Muscle layer of colon (tissue), 2 donors: ENCODE results near the gene MED26.
A peak's percentile ranks its signal among the peaks of the same experiment; 100 is the strongest.
"Not testable (repeated sequence)": the region's sequence is repeated elsewhere in the genome, so short reads cannot be mapped to it uniquely, and the experiment has no call there.

Experiments used
- H3K27ac ChIP-seq: one replicate; pipeline ENCODE4 v1.7.0; 2013; ENCODE audit warnings: low read depth, mild to moderate bottlenecking, low read length, moderate library complexity
- H3K27me3 ChIP-seq, 2 donors: one replicate each; pipeline ENCODE4 v1.7.0; 2013; ENCODE audit warnings: low read length in 2 of 2, mild to moderate bottlenecking in 2 of 2; ENCODE audit not compliant: insufficient read depth in 2 of 2, control insufficient read depth in 1 of 2
- H3K36me3 ChIP-seq: one replicate; pipeline ENCODE4 v1.7.0; 2013; ENCODE audit warnings: mild to moderate bottlenecking, low read length; ENCODE audit not compliant: insufficient read depth
- H3K4me1 ChIP-seq: one replicate; pipeline ENCODE4 v1.7.0; 2013; ENCODE audit warnings: mild to moderate bottlenecking, low read length; ENCODE audit not compliant: insufficient read depth
- H3K4me3 ChIP-seq, 2 donors: one replicate each; pipeline ENCODE4 v1.7.0; 2013; ENCODE audit warnings: low read length in 2 of 2, low read depth in 1 of 2, mild to moderate bottlenecking in 1 of 2, moderate library complexity in 1 of 2
- H3K9ac ChIP-seq: one replicate; pipeline ENCODE4 v1.7.0; 2013; ENCODE audit warnings: low read length
- H3K9me3 ChIP-seq: one replicate; pipeline ENCODE4 v1.7.0; 2013; ENCODE audit warnings: mild to moderate bottlenecking, low read length
- donor health status: abdominal sarcoma.
- donor health status: Adenocarcinoma of cecum.

MED26 gene

GRCh38 chr19:16566161-16566560 lies 61.8 kb downstream of the MED26 start:
- Histone ChIP-seq H3K27ac (no peak overlapping the region), H3K4me1 (peaks cover 4% of the 10 kb centered on the region), H3K36me3 (peaks cover 41% of the 10 kb centered on the region), H3K27me3 (no peaks in the 10 kb centered on the region), H3K9me3 (no peaks in the 10 kb centered on the region), H3K4me3 (no peak overlapping the region), H3K9ac (no peak overlapping the region)

- Histone ChIP-seq H3K9me3 (no peaks in the 10 kb centered on the region), H3K9ac (no peak overlapping the region), H3K27ac (no peak overlapping the region), H3K4me3 (no peak overlapping the region), H3K36me3 (peaks cover 43% of the 10 kb centered on the region), H3K4me1 (no peaks in the 10 kb centered on the region), H3K27me3 (no peaks in the 10 kb centered on the region)
Observed at GRCh38 chr19:16564842-16565241, 63.2 kb downstream of the MED26 start.

- Histone ChIP-seq H3K9ac (no peak overlapping the region), H3K9me3 (no peaks in the 10 kb centered on the region), H3K27ac (no peak overlapping the region), H3K27me3 (no peaks in the 10 kb centered on the region), H3K36me3 (peaks cover 38% of the 10 kb centered on the region), H3K4me1 (no peaks in the 10 kb centered on the region), H3K4me3 (no peak overlapping the region)
Observed at GRCh38 chr19:16562608-16563025, 65.4 kb downstream of the MED26 start.

GRCh38 chr19:16561382-16561781 lies 66.6 kb downstream of the MED26 start:
- Histone ChIP-seq H3K4me1 (no peaks in the 10 kb centered on the region), H3K36me3 (peaks cover 27% of the 10 kb centered on the region), H3K9ac (no peak overlapping the region), H3K4me3 (no peak overlapping the region), H3K27me3 (no peaks in the 10 kb centered on the region), H3K9me3 (no peaks in the 10 kb centered on the region), H3K27ac (no peak overlapping the region)

- H3K36me3 ChIP-seq, result peaks cover 27% of the 10 kb centered on the region
- no peak overlapping the region for H3K4me3 ChIP-seq
- H3K4me1 ChIP-seq, result no peaks in the 10 kb centered on the region
- H3K9me3 ChIP-seq, result no peaks in the 10 kb centered on the region
- no peaks in the 10 kb centered on the region for H3K27me3 ChIP-seq
- no peak overlapping the region for H3K27ac ChIP-seq
- no peak overlapping the region for H3K9ac ChIP-seq
Observed at GRCh38 chr19:16559780-16560276, 68.2 kb downstream of the MED26 start.

GRCh38 chr19:16554776-16555175 lies 73.2 kb downstream of the MED26 start:
- Histone ChIP-seq H3K36me3 (peaks cover 31% of the 10 kb centered on the region), H3K4me3 (no peak overlapping the region), H3K27me3 (no peaks in the 10 kb centered on the region), H3K27ac (no peak overlapping the region), H3K9me3 (no peaks in the 10 kb centered on the region), H3K9ac (no peak overlapping the region), H3K4me1 (no peaks in the 10 kb centered on the region)

- not testable (repeated sequence) for H3K27ac ChIP-seq, H3K4me1 ChIP-seq, H3K9me3 ChIP-seq, H3K27me3 ChIP-seq, H3K9ac ChIP-seq, H3K4me3 ChIP-seq
- peaks cover 25% of the 10 kb centered on the region for H3K36me3 ChIP-seq
Observed at GRCh38 chr19:16551902-16552301, 76.1 kb downstream of the MED26 start.

- Histone ChIP-seq H3K9ac (no peak overlapping the region), H3K4me3 (no peak overlapping the region), H3K9me3 (no peaks in the 10 kb centered on the region), H3K27me3 (no peaks in the 10 kb centered on the region), H3K27ac (no peak overlapping the region), H3K36me3 (peaks cover 16% of the 10 kb centered on the region), H3K4me1 (no peaks in the 10 kb centered on the region)
Observed at GRCh38 chr19:16548956-16549355, 79.0 kb downstream of the MED26 start.

GRCh38 chr19:16544473-16545231 lies 83.4 kb downstream of the MED26 start:
- H3K4me1 ChIP-seq, result peaks cover 25% of the 10 kb centered on the region
- no peak overlapping the region for H3K4me3 ChIP-seq
- H3K9me3 ChIP-seq, result no peaks in the 10 kb centered on the region
- H3K27me3 ChIP-seq, result no peaks in the 10 kb centered on the region
- no peak overlapping the region for H3K27ac ChIP-seq
- peaks cover 7% of the 10 kb centered on the region for H3K36me3 ChIP-seq
- H3K9ac ChIP-seq, result no peak overlapping the region

- not testable (repeated sequence) for H3K27me3 ChIP-seq, H3K27ac ChIP-seq, H3K9ac ChIP-seq, H3K36me3 ChIP-seq, H3K4me3 ChIP-seq, H3K9me3 ChIP-seq
- H3K4me1 ChIP-seq, result peaks cover 29% of the 10 kb centered on the region
Observed at GRCh38 chr19:16543734-16544133, 84.3 kb downstream of the MED26 start.

- Histone ChIP-seq H3K27me3 (no peaks in the 10 kb centered on the region), H3K9ac (peak overlapping the region; percentile 86), H3K36me3 (peaks cover 14% of the 10 kb centered on the region), H3K9me3 (no peaks in the 10 kb centered on the region), H3K4me1 (peaks cover 29% of the 10 kb centered on the region), H3K27ac (peak overlapping the region; percentile 87), H3K4me3 (peak overlapping the region; percentile 81 to 94)
Observed at GRCh38 chr19:16542910-16543472, 85.0 kb downstream of the MED26 start.
